Measurements from ENCODE around the gene LAPTM5. TPM values are rescaled to one million over a fixed set of nuclear protein-coding genes. Genes with fewer than 3 reads are reported as not detected.

LAPTM5 gene
- total RNA-seq, 1 donor from 2014 or later, result not detected

DNA sequence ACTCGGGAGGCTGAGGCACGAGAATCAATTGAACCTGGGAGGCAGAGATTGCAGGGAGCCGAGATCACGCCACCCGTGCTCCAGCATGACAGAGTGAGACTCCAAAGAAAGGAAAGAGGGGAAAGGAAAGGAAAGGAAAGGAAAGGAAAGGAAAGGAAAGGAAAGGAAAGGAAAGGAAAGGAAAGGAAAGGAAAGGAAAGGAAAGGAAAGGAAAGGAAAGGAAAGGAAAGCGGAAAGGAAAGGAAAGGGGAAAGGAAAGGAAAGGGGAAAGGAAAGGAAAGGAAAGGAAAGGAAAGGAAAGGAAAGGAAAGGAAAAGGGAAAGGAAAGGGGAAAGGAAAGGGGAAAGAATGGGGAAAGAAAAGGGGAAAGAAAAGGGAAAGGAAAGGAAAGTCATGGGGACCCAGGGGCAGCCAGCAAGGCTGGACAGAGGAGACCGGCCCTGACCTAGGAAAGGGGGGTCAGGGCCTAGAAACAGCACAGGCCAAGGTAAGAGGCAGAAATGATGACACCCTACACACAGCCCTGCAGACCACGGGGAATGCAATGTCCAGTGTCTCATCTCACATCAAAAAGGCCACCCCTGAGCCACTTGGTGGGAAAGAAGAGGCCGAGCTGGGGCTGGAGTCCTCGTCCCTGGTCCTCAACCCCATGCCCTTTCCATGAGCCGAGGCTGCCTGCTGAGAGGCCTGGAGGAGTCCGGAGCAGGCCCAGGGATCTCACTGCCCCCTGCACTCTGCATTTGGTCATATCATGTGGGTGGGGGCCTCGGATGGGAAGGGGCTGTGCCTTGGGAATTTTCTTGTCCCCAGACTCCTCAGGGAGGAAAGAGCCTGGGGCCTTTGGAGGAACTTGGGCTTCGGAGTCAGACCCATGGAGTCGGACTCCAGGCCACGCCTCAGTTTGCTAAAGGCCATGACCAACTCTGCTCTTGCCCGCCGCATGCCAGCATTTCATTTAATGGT lies 18.8 kb upstream of the LAPTM5 start:
- no peaks in the 10 kb centered on the region for H3K79me2 ChIP-seq (ENCODE audit: low read depth)
- H3K4me3 ChIP-seq, result no peak overlapping the region
- H4K20me1 ChIP-seq (ENCODE audit: low read depth), result no peaks in the 10 kb centered on the region
- peaks cover 24% of the 10 kb centered on the region for H3K4me1 Mint-ChIP-seq
- no peak overlapping the region for H3K4me3 Mint-ChIP-seq
- no peaks in the 10 kb centered on the region for H3K9me3 ChIP-seq (ENCODE audit: low read depth)
- peaks cover 6% of the 10 kb centered on the region for H3K4me1 ChIP-seq
- no peaks in the 10 kb centered on the region for H3F3A ChIP-seq (ENCODE audit: low read depth)
- no peak for TF ChIP-seq EZH2 (IDR thresholded peaks at IDR 0.05)
- no peak for TF ChIP-seq EZH2phosphoT487 (IDR thresholded peaks at IDR 0.05)
- TF ChIP-seq, protein P1, sequence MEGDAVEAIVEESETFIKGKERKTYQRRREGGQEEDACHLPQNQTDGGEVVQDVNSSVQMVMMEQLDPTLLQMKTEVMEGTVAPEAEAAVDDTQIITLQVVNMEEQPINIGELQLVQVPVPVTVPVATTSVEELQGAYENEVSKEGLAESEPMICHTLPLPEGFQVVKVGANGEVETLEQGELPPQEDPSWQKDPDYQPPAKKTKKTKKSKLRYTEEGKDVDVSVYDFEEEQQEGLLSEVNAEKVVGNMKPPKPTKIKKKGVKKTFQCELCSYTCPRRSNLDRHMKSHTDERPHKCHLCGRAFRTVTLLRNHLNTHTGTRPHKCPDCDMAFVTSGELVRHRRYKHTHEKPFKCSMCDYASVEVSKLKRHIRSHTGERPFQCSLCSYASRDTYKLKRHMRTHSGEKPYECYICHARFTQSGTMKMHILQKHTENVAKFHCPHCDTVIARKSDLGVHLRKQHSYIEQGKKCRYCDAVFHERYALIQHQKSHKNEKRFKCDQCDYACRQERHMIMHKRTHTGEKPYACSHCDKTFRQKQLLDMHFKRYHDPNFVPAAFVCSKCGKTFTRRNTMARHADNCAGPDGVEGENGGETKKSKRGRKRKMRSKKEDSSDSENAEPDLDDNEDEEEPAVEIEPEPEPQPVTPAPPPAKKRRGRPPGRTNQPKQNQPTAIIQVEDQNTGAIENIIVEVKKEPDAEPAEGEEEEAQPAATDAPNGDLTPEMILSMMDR (IDR thresholded peaks at IDR 0.05), result no peak
- H3K36me3 ChIP-seq, result no peaks in the 10 kb centered on the region
- H3K9me3 Mint-ChIP-seq, result no peaks in the 10 kb centered on the region
- no peak for DNase-seq (ENCODE audit: low spot score)
- H3K4me2 ChIP-seq, result no peak overlapping the region
- H2AFZ ChIP-seq (replicated peaks), result no peak overlapping the region
- peak overlapping the region; percentile 33 for H3K27ac Mint-ChIP-seq
- H3K9ac ChIP-seq, result no peak overlapping the region
- H3K27me3 ChIP-seq, result no peaks in the 10 kb centered on the region
- peaks cover 16% of the 10 kb centered on the region for H3K27me3 Mint-ChIP-seq (ENCODE audit: insufficient read depth, low read depth)
- no peaks in the 10 kb centered on the region for H3K36me3 Mint-ChIP-seq
- no peak overlapping the region for H3K27ac ChIP-seq

DNA sequence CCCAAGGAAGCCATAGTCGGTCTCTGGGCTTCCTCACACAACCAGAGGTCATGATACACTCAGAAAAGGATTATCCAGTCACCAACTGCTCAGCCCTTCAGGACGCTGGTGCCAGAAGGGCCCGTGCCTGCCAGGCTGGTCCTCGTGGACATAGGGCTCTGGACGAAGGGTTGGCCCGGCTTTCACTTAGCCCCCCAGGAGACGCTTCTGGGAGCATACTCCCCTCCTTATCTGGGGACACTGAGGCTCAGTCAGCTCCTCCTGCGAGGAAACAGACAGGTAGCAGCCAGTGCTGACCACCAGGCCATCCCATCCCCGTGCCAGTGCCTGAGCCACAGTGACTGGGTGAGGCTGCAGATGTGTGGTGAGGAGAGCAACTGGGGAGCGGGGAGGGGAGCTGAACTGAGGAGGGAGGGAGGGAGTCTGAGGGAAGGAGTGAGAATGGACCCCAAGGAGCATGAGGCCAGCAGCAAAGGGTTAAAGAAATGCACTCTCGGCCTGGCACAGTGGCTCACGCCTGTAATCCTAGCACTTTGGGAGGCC lies 17.9 kb upstream of the LAPTM5 start:
- no peak overlapping the region for H3K9ac ChIP-seq
- TF ChIP-seq EZH2phosphoT487 (IDR thresholded peaks at IDR 0.05) (no peak), EZH2 (IDR thresholded peaks at IDR 0.05) (no peak)
- TF ChIP-seq, protein P1 (IDR thresholded peaks at IDR 0.05), result no peak
- Mint-ChIP-seq H3K9me3 (no peaks in the 10 kb centered on the region), H3K36me3 (no peaks in the 10 kb centered on the region), H3K27ac (no peak overlapping the region), H3K27me3 (ENCODE audit: insufficient read depth, low read depth) (peaks cover 14% of the 10 kb centered on the region), H3K4me3 (no peak overlapping the region), H3K4me1 (peaks cover 24% of the 10 kb centered on the region)
- DNase-seq (ENCODE audit: low spot score), result no peak
- no peak overlapping the region for H2AFZ ChIP-seq (replicated peaks)
- no peaks in the 10 kb centered on the region for H3K36me3 ChIP-seq
- no peaks in the 10 kb centered on the region for H3F3A ChIP-seq (ENCODE audit: low read depth)
- peaks cover 6% of the 10 kb centered on the region for H3K4me1 ChIP-seq
- no peak overlapping the region for H3K27ac ChIP-seq
- H4K20me1 ChIP-seq (ENCODE audit: low read depth), result no peaks in the 10 kb centered on the region
- no peaks in the 10 kb centered on the region for H3K79me2 ChIP-seq (ENCODE audit: low read depth)
- H3K4me2 ChIP-seq, result no peak overlapping the region
- H3K27me3 ChIP-seq, result no peaks in the 10 kb centered on the region
- no peaks in the 10 kb centered on the region for H3K9me3 ChIP-seq (ENCODE audit: low read depth)
- H3K4me3 ChIP-seq, result no peak overlapping the region

DNA sequence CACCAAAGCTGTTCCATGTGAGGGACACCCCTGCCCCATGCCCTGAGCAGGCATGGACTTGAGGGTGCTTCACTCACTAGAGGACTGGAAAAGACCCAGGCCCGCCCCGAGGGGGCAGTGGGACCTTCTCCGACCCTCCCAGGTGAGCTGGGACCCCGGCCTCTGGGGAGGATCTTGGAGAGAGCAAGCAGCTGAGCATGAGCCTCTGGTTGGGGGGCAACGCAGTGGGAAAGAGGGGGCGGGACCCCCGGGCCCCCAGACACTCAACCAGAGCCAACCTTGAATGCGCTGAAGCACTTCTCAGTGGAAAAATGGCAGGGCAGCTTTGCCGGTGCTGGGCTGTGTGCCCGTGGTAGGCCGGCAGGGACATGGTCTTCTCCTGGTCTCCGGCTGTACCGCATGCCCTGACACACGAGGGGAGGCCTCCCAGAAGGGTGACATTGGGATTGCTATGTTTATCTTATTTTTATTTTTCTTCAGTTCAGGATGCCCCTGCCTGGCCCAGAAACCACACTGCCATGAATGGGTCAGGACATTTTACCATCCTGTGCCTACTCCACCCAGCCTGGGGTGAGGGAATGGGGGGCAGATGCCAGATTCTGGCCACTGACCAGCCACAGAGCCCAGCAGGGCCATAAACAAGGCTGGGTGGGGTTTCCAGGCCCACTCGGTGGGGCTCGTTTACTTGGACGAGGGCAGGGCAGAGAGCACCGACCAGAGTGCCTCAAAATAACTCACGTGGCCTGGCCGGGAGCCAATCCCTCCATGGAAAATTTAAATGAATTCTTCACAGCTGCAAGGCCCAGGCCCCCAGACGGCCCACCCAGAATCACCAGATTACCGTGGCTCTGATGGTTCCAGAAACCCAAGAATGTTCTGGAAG lies 17.2 kb upstream of the LAPTM5 start:
- no peaks in the 10 kb centered on the region for H3K27me3 ChIP-seq
- DNase-seq (ENCODE audit: low spot score), result no peak
- no peaks in the 10 kb centered on the region for H3F3A ChIP-seq (ENCODE audit: low read depth)
- H3K4me1 Mint-ChIP-seq, result peaks cover 24% of the 10 kb centered on the region
- H3K4me1 ChIP-seq, result peaks cover 6% of the 10 kb centered on the region
- peaks cover 14% of the 10 kb centered on the region for H3K27me3 Mint-ChIP-seq (ENCODE audit: insufficient read depth, low read depth)
- H4K20me1 ChIP-seq (ENCODE audit: low read depth), result no peaks in the 10 kb centered on the region
- H3K79me2 ChIP-seq (ENCODE audit: low read depth), result no peaks in the 10 kb centered on the region
- TF ChIP-seq, protein P1 (IDR thresholded peaks at IDR 0.05), result no peak
- TF ChIP-seq EZH2 (IDR thresholded peaks at IDR 0.05) (no peak), EZH2phosphoT487 (IDR thresholded peaks at IDR 0.05) (no peak)
- H3K9me3 Mint-ChIP-seq, result no peaks in the 10 kb centered on the region
- H3K4me3 ChIP-seq, result no peak overlapping the region
- no peaks in the 10 kb centered on the region for H3K36me3 Mint-ChIP-seq
- no peaks in the 10 kb centered on the region for H3K36me3 ChIP-seq
- H3K4me2 ChIP-seq, result no peak overlapping the region
- H2AFZ ChIP-seq (replicated peaks), result peak overlapping the region; percentile 30
- no peaks in the 10 kb centered on the region for H3K9me3 ChIP-seq (ENCODE audit: low read depth)
- H3K4me3 Mint-ChIP-seq, result no peak overlapping the region
- no peak overlapping the region for H3K27ac ChIP-seq
- H3K27ac Mint-ChIP-seq, result no peak overlapping the region
- no peak overlapping the region for H3K9ac ChIP-seq

Data from neural progenitor cell (in vitro differentiated cells).